Sigmoid colon (tissue), 7 donors: ENCODE data around the gene AP5B1. TPM values are rescaled to one million over a fixed set of nuclear protein-coding genes. Genes with fewer than 3 reads are reported as not detected.

Source experiments
- DNase-seq: peaks from one replicate; pipeline ENCODE4 v3.0.0-alpha.2; 2019
- H3K27ac ChIP-seq, 4 donors: fragments of 200-600 bp; sonication (generic); one replicate each; pipeline ENCODE4 v1.5.1; 2016 to 2019; ENCODE audit warnings: mild to moderate bottlenecking in 1 of 4
- H3K27me3 ChIP-seq, 3 donors: fragments of 200-600 bp; sonication (generic); one replicate each; pipeline ENCODE4 v1.5.1; 2019; ENCODE audit warnings: mild to moderate bottlenecking in 1 of 3
- H3K36me3 ChIP-seq, 4 donors: fragments of 200-600 bp; sonication (generic); one replicate each; pipeline ENCODE4 v1.5.1; 2016 to 2019
- H3K4me1 ChIP-seq, 4 donors: fragments of 200-600 bp; sonication (generic); one replicate each; pipeline ENCODE4 v1.5.1; 2017 to 2019
- H3K4me3 ChIP-seq, 4 donors: fragments of 200-600 bp; sonication (generic); one replicate each; pipeline ENCODE4 v1.5.1; 2017 to 2019; ENCODE audit warnings: mild to moderate bottlenecking in 2 of 4, moderate library complexity in 1 of 4
- H3K9me3 ChIP-seq, 4 donors: fragments of 200-600 bp in 3 of 4; sonication (generic) in 3 of 4; one replicate each; pipeline versions ENCODE4 v1.5.1 to v1.6.1; 2013 to 2019
- EP300 ChIP-seq, 4 donors: sonication (generic); formaldehyde crosslinking; IDR thresholded peaks; one replicate each; pipeline ENCODE4 v1.6.1; 2017; ENCODE audit warnings: antibody characterized with exemption in 4 of 4
- POLR2A ChIP-seq, 2 donors: fragments of 450-650 bp; IDR thresholded peaks; one replicate each; pipeline ENCODE4 v1.6.1; 2016; ENCODE audit warnings: antibody characterized with exemption in 2 of 2, mild to moderate bottlenecking in 2 of 2, moderate library complexity in 2 of 2
- POLR2AphosphoS5 ChIP-seq, 4 donors: sonication (generic); formaldehyde crosslinking; IDR thresholded peaks; one replicate each; pipeline ENCODE4 v1.6.1; 2017; ENCODE audit warnings: antibody characterized with exemption in 4 of 4
- WGBS, 2 donors: extraction: QIAGEN DNeasy Blood & Tissue Kit; methylation state at CpG; one replicate each; pipeline ENCODE4 v1.1.7; 2013; 5-methylcytosine and 5-hydroxymethylcytosine counted together
- intact Hi-C: fragments of 100-400 bp; cut with DNase I; formaldehyde crosslinking; loops from one replicate; pipeline ENCODE4 v1.15.1; 2023
- polyA plus RNA-seq, 3 donors: library from polyadenylated mRNA; stranded (reverse); fragments of 200-250 nt; gene quantifications; one replicate each; pipeline ENCODE4 v1.2.3, GENCODE V29; 2013
- total RNA-seq, 4 donors: library from RNA; depleted of rRNA; stranded (reverse); fragments of >200 nt; gene quantifications; one replicate each; pipeline ENCODE4 v1.1.0, GENCODE V29; 2016
- TF ChIP-seq, protein P1 (sequence below), 4 experiments: fragments of 450-650 bp in 3 of 4; fragments of 200-600 bp in 1 of 4; IDR thresholded peaks; one replicate each; pipeline ENCODE4 v1.5.1; 2016 to 2019; ENCODE audit warnings: antibody characterized with exemption in 4 of 4, mild to moderate bottlenecking in 3 of 4, moderate library complexity in 2 of 4
- donor health status: healthy with polysubstance abuse.
- donor health status: Bipolar disorder and iron deficiency.
- donor health status: healthy.

Gene AP5B1
- total and polyA plus RNA-seq, 7 donors: 6.6 to 14.6 (median 9.0) TPM

- DNase-seq: no peak
- TF ChIP-seq EP300 (IDR thresholded peaks at IDR 0.05) (no peak), POLR2A (IDR thresholded peaks at IDR 0.05) (no peak), POLR2AphosphoS5 (IDR thresholded peaks at IDR 0.05) (no peak)
- TF ChIP-seq, protein P1, sequence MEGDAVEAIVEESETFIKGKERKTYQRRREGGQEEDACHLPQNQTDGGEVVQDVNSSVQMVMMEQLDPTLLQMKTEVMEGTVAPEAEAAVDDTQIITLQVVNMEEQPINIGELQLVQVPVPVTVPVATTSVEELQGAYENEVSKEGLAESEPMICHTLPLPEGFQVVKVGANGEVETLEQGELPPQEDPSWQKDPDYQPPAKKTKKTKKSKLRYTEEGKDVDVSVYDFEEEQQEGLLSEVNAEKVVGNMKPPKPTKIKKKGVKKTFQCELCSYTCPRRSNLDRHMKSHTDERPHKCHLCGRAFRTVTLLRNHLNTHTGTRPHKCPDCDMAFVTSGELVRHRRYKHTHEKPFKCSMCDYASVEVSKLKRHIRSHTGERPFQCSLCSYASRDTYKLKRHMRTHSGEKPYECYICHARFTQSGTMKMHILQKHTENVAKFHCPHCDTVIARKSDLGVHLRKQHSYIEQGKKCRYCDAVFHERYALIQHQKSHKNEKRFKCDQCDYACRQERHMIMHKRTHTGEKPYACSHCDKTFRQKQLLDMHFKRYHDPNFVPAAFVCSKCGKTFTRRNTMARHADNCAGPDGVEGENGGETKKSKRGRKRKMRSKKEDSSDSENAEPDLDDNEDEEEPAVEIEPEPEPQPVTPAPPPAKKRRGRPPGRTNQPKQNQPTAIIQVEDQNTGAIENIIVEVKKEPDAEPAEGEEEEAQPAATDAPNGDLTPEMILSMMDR (IDR thresholded peaks at IDR 0.05): no peak
- intact Hi-C loops: loop anchor here (10.0 kb wide), 1 partner anchor 190 kb away; no protein-coding TSS in a partner anchor
- 92 to 94% methylated on average over 16 of the region's 16 CpGs for WGBS, 2 donors
- Histone ChIP-seq H3K27ac (no peak overlapping the region), H3K4me3 (no peak overlapping the region), H3K36me3 (peaks cover 0 to 6% (median 0%) of the 10 kb centered on the region in 4 donors), H3K27me3 (no peaks in the 10 kb centered on the region), H3K9me3 (no peaks in the 10 kb centered on the region), H3K4me1 (peaks cover 0 to 12% (median 8%) of the 10 kb centered on the region in 4 donors)
Measured at GRCh38 chr11:65814986-65815565, 34.3 kb upstream of the AP5B1 start.

DNA sequence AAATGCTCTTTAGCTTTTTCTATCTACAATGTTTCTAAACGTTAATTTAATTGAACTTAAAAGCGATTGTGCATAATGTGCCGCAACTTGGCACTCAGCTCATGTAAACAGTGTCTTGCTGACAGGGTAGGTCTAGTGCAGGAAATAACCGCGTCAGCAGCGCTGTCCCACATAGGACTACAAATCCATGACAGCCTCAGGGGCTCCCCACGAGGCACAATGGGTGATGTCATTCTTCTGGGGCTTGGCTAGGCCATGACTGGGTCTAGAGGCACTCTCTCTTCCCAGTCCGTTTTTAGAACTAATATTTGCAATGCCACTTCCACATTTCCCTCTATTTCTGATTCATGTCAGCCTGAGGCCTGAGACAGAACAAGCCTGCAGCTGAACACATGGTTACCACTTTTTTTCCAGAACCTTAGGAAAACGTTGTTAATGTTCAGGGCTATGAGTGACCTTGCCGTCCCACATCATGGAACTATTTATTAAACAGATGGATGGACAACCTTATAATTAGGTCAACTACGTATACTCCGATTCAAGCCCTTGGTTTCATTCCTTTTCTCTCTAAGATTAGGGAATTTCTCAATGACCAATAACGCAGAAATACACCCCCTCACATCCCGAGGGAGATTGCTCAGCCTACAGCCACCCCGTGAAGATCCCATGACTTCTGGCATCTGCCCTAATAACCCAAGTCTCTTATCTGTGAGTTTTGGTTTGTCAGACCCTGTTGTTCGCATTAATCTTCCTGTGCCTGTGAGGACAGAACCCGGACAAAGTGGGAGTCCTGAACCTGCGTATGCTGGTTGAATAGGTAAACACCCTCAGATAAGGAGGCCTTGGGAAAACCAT lies 33.6 kb upstream of the AP5B1 start:
- Histone ChIP-seq H3K36me3 (peaks cover 0 to 6% (median 0%) of the 10 kb centered on the region in 4 donors), H3K4me1 (peaks cover 0 to 12% (median 8%) of the 10 kb centered on the region in 4 donors), H3K9me3 (no peaks in the 10 kb centered on the region), H3K27me3 (no peaks in the 10 kb centered on the region), H3K27ac (no peak overlapping the region), H3K4me3 (no peak overlapping the region)
- intact Hi-C loops: loop anchor here (10.0 kb wide), 1 partner anchor 190 kb away; no protein-coding TSS in a partner anchor
- DNase-seq: no peak
- 57 to 75% methylated on average over 18 of the region's 18 CpGs for WGBS, 2 donors
- TF ChIP-seq POLR2A (IDR thresholded peaks at IDR 0.05): no peak
- TF ChIP-seq POLR2AphosphoS5 (IDR thresholded peaks at IDR 0.05): no peak
- TF ChIP-seq, protein P1 (IDR thresholded peaks at IDR 0.05): no peak
- TF ChIP-seq EP300 (IDR thresholded peaks at IDR 0.05): no peak

DNA sequence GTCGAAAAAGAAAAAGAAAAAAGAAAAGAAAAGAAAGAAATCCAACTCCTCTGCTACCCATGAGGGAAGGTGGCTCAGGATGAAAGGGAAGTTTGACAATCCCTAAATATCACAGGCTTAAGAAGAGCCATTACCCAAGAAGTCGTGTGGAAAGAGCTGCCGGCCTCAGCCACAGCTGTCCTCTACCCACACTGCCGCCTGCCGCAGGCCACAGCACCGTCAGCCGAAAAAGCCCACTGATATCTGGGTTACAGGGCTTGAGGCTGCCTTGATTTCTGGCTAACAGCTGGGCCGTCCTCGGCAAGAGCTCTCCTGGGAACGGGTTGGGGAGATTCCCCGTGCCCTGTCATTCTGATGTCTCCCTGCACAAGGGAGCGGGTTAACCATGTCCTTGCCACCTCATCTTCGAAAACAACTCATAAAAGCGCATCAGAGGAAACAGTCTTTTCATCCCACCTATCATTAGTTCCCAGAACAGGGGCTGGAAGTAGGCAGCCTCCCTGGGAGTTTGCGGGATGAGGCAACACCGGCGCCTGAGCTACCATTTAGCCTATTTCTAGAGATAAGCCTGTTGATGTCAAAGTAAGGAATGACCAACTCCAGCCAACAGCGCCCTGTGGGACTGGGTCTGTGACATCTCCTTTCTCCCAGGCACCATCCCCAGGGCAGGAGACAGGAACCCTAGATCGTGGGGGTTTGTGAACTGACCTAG lies 31.1 kb upstream of the AP5B1 start:
- H3K4me3 ChIP-seq: no peak overlapping the region
- 75 to 90% methylated on average over 19 of the region's 19 CpGs for WGBS, 2 donors
- peaks cover 0 to under 1% (median 0%) of the 10 kb centered on the region in 3 donors for H3K27me3 ChIP-seq
- H3K4me1 ChIP-seq: peaks cover 0 to 3% (median 2%) of the 10 kb centered on the region in 4 donors
- peaks cover 0 to 6% (median 0%) of the 10 kb centered on the region in 4 donors for H3K36me3 ChIP-seq
- no peak for TF ChIP-seq POLR2AphosphoS5 (IDR thresholded peaks at IDR 0.05)
- TF ChIP-seq POLR2A (IDR thresholded peaks at IDR 0.05): no peak
- TF ChIP-seq, protein P1 (IDR thresholded peaks at IDR 0.05): no peak
- TF ChIP-seq EP300 (IDR thresholded peaks at IDR 0.05): no peak
- no peak overlapping the region for H3K27ac ChIP-seq
- no peak for DNase-seq
- intact Hi-C loops: loop anchor here (10.0 kb wide), 1 partner anchor 187 kb away; no protein-coding TSS in a partner anchor
- H3K9me3 ChIP-seq: no peaks in the 10 kb centered on the region

GRCh38 chr11:65810046-65810868 lies 29.5 kb upstream of the AP5B1 start:
- no peak for DNase-seq
- Histone ChIP-seq H3K9me3 (no peaks in the 10 kb centered on the region), H3K27ac (no peak overlapping the region), H3K4me3 (no peak overlapping the region), H3K27me3 (peaks cover 0 to 12% (median 0%) of the 10 kb centered on the region in 3 donors), H3K4me1 (no peaks in the 10 kb centered on the region), H3K36me3 (peaks cover 0 to 3% (median 0%) of the 10 kb centered on the region in 4 donors)
- intact Hi-C loops: loop anchor here (10.0 kb wide), 1 partner anchor 185 kb away; no protein-coding TSS in a partner anchor
- no peak for TF ChIP-seq POLR2AphosphoS5 (IDR thresholded peaks at IDR 0.05)
- TF ChIP-seq EP300 (IDR thresholded peaks at IDR 0.05): no peak
- TF ChIP-seq POLR2A (IDR thresholded peaks at IDR 0.05): no peak
- TF ChIP-seq, protein P1 (IDR thresholded peaks at IDR 0.05): no peak
- 75 to 85% methylated on average over 23 of the region's 23 CpGs for WGBS, 2 donors
